Thyroid gland (tissue), 4 donors: ENCODE results near the gene CELF4.

ENCODE experiments used
- POLR2A ChIP-seq, 2 donors: fragments of 450-650 bp; IDR thresholded peaks; one replicate each; pipeline ENCODE4 v1.6.1; 2017; ENCODE audit warnings: antibody characterized with exemption in 2 of 2, mild to moderate bottlenecking in 2 of 2, moderate library complexity in 1 of 2
- TF ChIP-seq, protein P1 (sequence below), 6 experiments: fragments of 200-600 bp in 3 of 6; fragments of 450-650 bp in 3 of 6; sonication (generic) in 3 of 6; IDR thresholded peaks; one replicate each; pipeline ENCODE4 v1.5.1; 2016 to 2019; ENCODE audit warnings: antibody characterized with exemption in 6 of 6, mild to moderate bottlenecking in 2 of 6, inconsistent platforms in 1 of 6, moderate library complexity in 1 of 6

DNA sequence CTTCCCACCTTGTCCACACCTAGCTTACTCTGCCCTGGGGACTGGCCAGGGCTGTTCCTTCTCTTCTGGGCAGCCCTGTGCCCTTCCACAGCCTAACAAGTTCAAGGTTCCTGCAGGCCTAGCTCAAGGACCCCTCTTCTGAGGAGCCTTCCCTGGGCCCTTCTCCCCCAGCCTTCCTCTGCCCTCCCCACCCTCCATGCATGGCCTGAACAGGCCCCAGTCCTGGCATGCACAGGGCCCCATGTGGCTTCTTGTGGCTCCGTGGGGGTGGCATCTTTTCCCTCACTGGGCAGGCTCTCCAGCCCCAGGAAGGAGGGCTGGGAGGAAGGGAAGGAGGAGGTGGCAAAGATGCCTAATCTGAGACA is 162.9 kb downstream of the CELF4 start:
- TF ChIP-seq, protein P1, sequence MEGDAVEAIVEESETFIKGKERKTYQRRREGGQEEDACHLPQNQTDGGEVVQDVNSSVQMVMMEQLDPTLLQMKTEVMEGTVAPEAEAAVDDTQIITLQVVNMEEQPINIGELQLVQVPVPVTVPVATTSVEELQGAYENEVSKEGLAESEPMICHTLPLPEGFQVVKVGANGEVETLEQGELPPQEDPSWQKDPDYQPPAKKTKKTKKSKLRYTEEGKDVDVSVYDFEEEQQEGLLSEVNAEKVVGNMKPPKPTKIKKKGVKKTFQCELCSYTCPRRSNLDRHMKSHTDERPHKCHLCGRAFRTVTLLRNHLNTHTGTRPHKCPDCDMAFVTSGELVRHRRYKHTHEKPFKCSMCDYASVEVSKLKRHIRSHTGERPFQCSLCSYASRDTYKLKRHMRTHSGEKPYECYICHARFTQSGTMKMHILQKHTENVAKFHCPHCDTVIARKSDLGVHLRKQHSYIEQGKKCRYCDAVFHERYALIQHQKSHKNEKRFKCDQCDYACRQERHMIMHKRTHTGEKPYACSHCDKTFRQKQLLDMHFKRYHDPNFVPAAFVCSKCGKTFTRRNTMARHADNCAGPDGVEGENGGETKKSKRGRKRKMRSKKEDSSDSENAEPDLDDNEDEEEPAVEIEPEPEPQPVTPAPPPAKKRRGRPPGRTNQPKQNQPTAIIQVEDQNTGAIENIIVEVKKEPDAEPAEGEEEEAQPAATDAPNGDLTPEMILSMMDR (IDR thresholded peaks at IDR 0.05): no peak
- no peak for TF ChIP-seq POLR2A (IDR thresholded peaks at IDR 0.05)
